Right cardiac atrium (tissue), 5 donors: Measurements from ENCODE around the gene DOCK2. TPM values are rescaled to one million over a fixed set of nuclear protein-coding genes. Genes with fewer than 3 reads are reported as not detected.

Source experiments
- ATAC-seq, 2 donors: fragments of 200-7000 bp; cut with Tn5 transposase; one replicate each; pipeline versions ENCODE4 v1.8.0 to v1.9.1; 2020; ENCODE audit warnings: moderate library complexity in 2 of 2, mild to moderate bottlenecking in 1 of 2
- DNase-seq, 3 donors: peaks; one replicate each; pipeline ENCODE4 v3.0.0-alpha.2; 2020
- H3K27ac ChIP-seq: one replicate; pipeline ENCODE4 v1.5.1; 2013; ENCODE audit warnings: mild to moderate bottlenecking, low read length, control low read depth, moderate library complexity
- H3K27me3 ChIP-seq: one replicate; pipeline ENCODE4 v1.6.1; 2013; ENCODE audit not compliant: control insufficient read depth, insufficient read depth
- H3K4me1 ChIP-seq: one replicate; pipeline ENCODE4 v1.6.1; 2013; ENCODE audit warnings: low read length; ENCODE audit not compliant: control insufficient read depth, insufficient read depth
- H3K4me3 ChIP-seq: one replicate; pipeline ENCODE4 v1.5.1; 2013; ENCODE audit warnings: low read length, control low read depth
- H3K9me3 ChIP-seq: one replicate; pipeline ENCODE4 v1.6.1; 2013; ENCODE audit warnings: low read length; ENCODE audit not compliant: control insufficient read depth
- WGBS: extraction: QIAGEN DNeasy Blood & Tissue Kit; methylation state at CpG from one replicate; pipeline ENCODE4 v1.1.7; 2013; 5-methylcytosine and 5-hydroxymethylcytosine counted together
- intact Hi-C, 4 donors: fragments of 100-400 bp; cut with DNase I; formaldehyde crosslinking; loops; one replicate each; pipeline versions ENCODE4 v1.11.0 to v1.14.0; 2022 to 2023
- polyA plus RNA-seq: library from polyadenylated mRNA; stranded (reverse); fragments of 200-250 nt; gene quantifications from one replicate; pipeline ENCODE4 v1.2.3, GENCODE V29; 2013
- total RNA-seq, 4 donors: library from RNA; stranded (reverse); fragmentation: NEBNext Ultra II Directional; extraction: Animal tissue kit (Norgen Biotek cat#: 25700); gene quantifications; one replicate each; pipeline ENCODE4 v1.2.1, GENCODE V29; 2021
- donor health status: healthy with polysubstance abuse.
- donor health status: DM: no; HTN: yes; CAD: no.
- donor health status: DM: no; HTN: no; CAD: no.
- donor health status: DM: no; HTN: yes; CAD: no; lungs with severe emphysema.
- donor health status: DM: yes; HTN: yes; CAD: no.

The DOCK2 gene
- total and polyA plus RNA-seq, 5 donors: 1.00 to 14.2 (median 9.6) TPM

DNA sequence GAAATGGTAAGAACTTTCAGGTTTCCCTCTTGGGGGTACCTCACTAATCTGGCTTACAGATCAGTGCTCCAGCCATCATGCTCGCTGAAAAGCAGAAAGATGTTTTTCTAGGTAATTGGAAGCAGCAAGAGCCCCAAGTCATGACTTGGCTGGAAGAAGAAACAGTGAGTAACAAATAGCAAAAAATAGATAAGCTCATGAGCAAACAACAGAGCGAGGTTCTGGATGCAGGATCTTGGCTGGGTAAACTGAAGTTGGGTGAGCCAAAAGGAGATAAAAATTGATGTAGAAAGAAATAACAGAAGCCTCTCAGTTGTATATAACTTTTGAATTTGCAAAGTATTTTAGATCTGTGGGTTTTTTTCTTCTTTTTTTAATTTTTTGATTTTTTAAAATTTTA lies 233.1 kb downstream of the DOCK2 start:
- intact Hi-C loops: no loop called here
- H3K4me1 ChIP-seq: peaks cover 5% of the 10 kb centered on the region
- 43% methylated on average over 2 of the region's 2 CpGs for WGBS

GRCh38 chr5:169871826-169872490 lies 234.9 kb downstream of the DOCK2 start:
- H3K9me3 ChIP-seq: no peaks in the 10 kb centered on the region
- H3K27me3 ChIP-seq: no peaks in the 10 kb centered on the region
- DNase-seq (no peak), ATAC-seq (no peak)
- H3K4me1 ChIP-seq: peaks cover 5% of the 10 kb centered on the region
- 68% methylated on average over 5 of the region's 5 CpGs for WGBS
- H3K4me3 ChIP-seq: no peak overlapping the region
- no peak overlapping the region for H3K27ac ChIP-seq
- intact Hi-C loops: no loop called here

More for the DNA sequence above, 233.1 kb downstream of the DOCK2 start:
- ATAC-seq: no peak
- Histone ChIP-seq H3K27me3 (no peaks in the 10 kb centered on the region), H3K27ac (no peak overlapping the region), H3K4me3 (no peak overlapping the region), H3K9me3 (no peaks in the 10 kb centered on the region)
- DNase-seq: no peak

GRCh38 chr5:169873642-169874041 lies 236.6 kb downstream of the DOCK2 start:
- DNase-seq: peak; percentile 51 to 74 (median 56)
- intact Hi-C loops: no loop called here
- H3K4me1 ChIP-seq: peaks cover 5% of the 10 kb centered on the region
- no peak overlapping the region for H3K4me3 ChIP-seq
- H3K27me3 ChIP-seq: no peaks in the 10 kb centered on the region
- H3K9me3 ChIP-seq: no peaks in the 10 kb centered on the region
- no peak overlapping the region for H3K27ac ChIP-seq
- 54% methylated on average over 5 of the region's 5 CpGs for WGBS
- peak; percentile 82 to 83 for ATAC-seq

DNA sequence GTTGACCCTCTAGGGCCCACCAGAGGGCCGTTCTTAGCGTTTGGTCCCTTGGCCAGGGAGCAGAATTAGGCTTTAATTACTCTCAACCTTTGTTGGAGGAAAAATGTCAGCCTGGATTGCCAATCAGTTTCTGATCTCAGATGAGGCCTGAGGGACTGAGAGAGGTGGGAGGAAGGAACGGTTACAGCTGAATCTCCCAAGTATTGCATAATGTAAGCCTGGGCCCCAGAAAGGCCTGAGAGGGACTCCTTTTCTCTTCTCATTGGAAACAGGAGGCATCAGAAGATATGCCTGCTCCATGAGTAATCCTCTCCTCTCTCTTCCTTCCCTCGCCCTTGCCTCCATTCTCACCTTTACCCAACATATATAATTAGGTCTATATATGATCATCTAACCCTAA lies 237.5 kb downstream of the DOCK2 start:
- Histone ChIP-seq H3K4me3 (no peak overlapping the region), H3K27ac (peak overlapping the region; percentile 6), H3K4me1 (peaks cover 5% of the 10 kb centered on the region), H3K9me3 (no peaks in the 10 kb centered on the region), H3K27me3 (no peaks in the 10 kb centered on the region)
- peak; percentile 32 to 53 for ATAC-seq
- intact Hi-C loops: no loop called here
- WGBS: 65% methylated on average over 4 of the region's 4 CpGs
- no peak for DNase-seq

GRCh38 chr5:169875091-169875728 lies 238.1 kb downstream of the DOCK2 start:
- ATAC-seq: peak; percentile 75 to 77
- no peak overlapping the region for H3K4me3 ChIP-seq
- H3K9me3 ChIP-seq: no peaks in the 10 kb centered on the region
- WGBS: 67% methylated on average over 8 of the region's 8 CpGs
- DNase-seq: peak in 2 of 3 donors; percentile 18 to 61
- peak overlapping the region; percentile 50 for H3K27ac ChIP-seq
- no peaks in the 10 kb centered on the region for H3K27me3 ChIP-seq
- H3K4me1 ChIP-seq: peaks cover 5% of the 10 kb centered on the region
- intact Hi-C loops: no loop called here

DNA sequence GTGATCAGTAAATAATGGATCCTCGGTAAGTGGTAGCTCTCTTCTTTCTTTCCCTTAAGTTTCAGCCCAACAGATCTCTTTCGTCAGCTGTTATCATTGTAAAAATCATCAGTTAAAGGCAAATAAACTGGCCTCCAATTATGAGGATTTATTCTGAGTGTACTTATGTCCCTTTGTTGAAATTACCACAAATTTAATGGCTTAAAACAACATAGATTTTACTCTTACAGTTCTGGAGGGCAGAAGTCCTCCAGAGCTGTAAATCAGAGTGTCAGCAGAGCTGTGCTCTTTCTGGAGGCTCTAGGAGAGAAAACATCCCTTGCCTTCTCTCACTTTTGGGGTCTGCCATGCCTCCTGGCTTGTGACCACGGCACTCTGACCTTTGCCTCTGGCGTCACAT lies 238.7 kb downstream of the DOCK2 start:
- intact Hi-C loops: no loop called here
- no peak for ATAC-seq
- no peak for DNase-seq
- Histone ChIP-seq H3K9me3 (no peaks in the 10 kb centered on the region), H3K27me3 (no peaks in the 10 kb centered on the region), H3K4me1 (peaks cover 5% of the 10 kb centered on the region), H3K27ac (no peak overlapping the region), H3K4me3 (no peak overlapping the region)
- 68% methylated on average over 4 of the region's 4 CpGs for WGBS

- Histone ChIP-seq H3K27me3 (no peaks in the 10 kb centered on the region), H3K4me3 (no peak overlapping the region), H3K9me3 (no peaks in the 10 kb centered on the region), H3K4me1 (peaks cover 5% of the 10 kb centered on the region), H3K27ac (no peak overlapping the region)
- DNase-seq (no peak), ATAC-seq (no peak)
- intact Hi-C loops: no loop called here
- WGBS: 76% methylated on average over 1 of the region's 1 CpG
Measured at GRCh38 chr5:169876386-169876785, 239.3 kb downstream of the DOCK2 start.

DNA sequence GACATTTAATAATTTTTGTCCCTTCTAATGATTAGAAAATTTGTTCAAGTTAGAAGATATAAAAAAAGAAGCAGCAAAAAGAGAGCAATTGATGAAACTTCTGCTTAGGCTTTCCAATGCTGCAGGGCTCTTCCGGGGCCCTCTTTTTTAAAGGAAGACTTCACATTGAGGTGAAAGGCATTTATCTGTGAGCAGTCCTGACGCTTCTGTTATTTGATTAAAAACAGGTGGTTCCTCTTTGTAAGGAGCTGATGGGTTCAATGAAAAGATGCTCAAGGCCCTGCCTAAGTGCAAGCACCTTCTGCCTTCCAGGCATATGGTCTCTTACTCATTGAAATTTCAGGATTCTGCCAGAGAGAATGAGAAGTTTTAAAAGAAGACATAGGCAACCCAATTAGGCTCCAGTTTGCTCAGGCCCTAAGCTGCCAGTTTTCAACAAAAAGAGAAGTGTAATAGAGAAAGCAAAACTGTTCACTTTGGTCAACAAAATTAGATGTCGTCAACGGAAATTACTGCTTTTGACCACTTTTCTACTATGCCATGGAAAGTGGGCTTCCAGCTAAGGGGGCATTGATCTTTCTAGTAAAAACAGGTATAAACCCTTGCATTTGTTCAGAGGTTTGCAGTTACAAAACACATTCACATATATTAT lies 243.1 kb downstream of the DOCK2 start:
- DNase-seq: no peak
- no peaks in the 10 kb centered on the region for H3K27me3 ChIP-seq
- H3K4me1 ChIP-seq: no peaks in the 10 kb centered on the region
- no peaks in the 10 kb centered on the region for H3K9me3 ChIP-seq
- intact Hi-C loops: no loop called here
- H3K4me3 ChIP-seq: no peak overlapping the region
- H3K27ac ChIP-seq: no peak overlapping the region
- no peak for ATAC-seq
- 71% methylated on average over 4 of the region's 4 CpGs for WGBS

- Histone ChIP-seq H3K27ac (no peak overlapping the region), H3K27me3 (no peaks in the 10 kb centered on the region), H3K9me3 (no peaks in the 10 kb centered on the region), H3K4me3 (no peak overlapping the region), H3K4me1 (no peaks in the 10 kb centered on the region)
- DNase-seq (no peak), ATAC-seq (no peak)
- 86% methylated on average over 2 of the region's 2 CpGs for WGBS
- intact Hi-C loops: no loop called here
Measured at GRCh38 chr5:169880785-169881184, 243.7 kb downstream of the DOCK2 start.

DNA sequence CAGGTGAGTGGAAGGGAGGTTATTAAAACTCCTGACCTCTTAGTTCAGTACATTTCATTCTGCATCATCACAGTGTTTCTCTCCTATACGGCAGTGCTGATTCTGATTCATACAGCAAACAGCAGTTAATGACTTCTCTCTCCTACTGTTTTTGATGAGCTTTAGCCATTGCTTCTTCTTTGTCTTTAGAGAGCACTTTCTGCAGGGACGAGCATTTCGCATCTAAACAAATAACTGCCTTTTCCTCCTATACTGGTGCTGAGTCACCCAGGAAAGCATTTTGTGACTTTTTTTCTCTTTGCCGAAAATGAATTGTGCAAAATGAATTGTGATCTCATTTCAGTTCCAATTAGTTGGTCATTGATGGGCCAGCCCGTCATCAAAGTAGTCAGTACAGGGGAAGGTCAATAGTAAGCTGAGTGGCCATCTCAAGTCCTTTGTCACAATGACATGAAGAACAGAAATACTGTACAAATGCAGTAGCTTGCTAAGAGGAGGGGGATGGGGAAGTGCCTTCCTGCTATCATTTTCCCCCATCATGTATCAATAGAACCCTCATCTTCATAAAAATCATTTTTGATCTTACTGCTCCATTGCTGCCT lies 244.7 kb downstream of the DOCK2 start:
- intact Hi-C loops: no loop called here
- ATAC-seq (no peak), DNase-seq (no peak)
- Histone ChIP-seq H3K4me3 (no peak overlapping the region), H3K4me1 (no peaks in the 10 kb centered on the region), H3K9me3 (no peaks in the 10 kb centered on the region), H3K27ac (no peak overlapping the region), H3K27me3 (no peaks in the 10 kb centered on the region)
- 73% methylated on average over 5 of the region's 5 CpGs for WGBS

DNA sequence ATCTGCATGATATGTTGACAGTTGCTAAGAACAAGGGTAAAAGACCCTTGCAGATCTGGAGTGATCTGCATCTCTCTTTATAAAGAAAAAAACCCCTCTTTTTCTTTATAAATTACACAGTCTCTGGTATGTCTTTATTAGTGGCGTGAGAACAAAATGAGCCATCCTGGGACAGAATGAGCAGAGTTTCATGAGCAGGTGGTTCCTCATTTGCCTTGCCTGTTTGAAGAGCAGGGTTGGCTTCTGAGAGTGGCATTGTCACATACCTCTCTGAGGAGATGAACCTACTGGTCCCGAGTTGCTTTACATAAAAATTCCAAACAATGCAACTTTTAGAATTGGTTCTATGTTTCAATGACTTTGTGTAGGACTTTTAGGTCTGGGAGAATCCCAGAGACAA lies 249.0 kb downstream of the DOCK2 start:
- DNase-seq (no peak), ATAC-seq (no peak)
- intact Hi-C loops: no loop called here
- Histone ChIP-seq H3K4me3 (no peak overlapping the region), H3K4me1 (no peaks in the 10 kb centered on the region), H3K27me3 (no peaks in the 10 kb centered on the region), H3K9me3 (no peaks in the 10 kb centered on the region), H3K27ac (no peak overlapping the region)
- 81% methylated on average over 2 of the region's 2 CpGs for WGBS
